GM12801 (cell line): ENCODE data around the gene SKAP1.

Source experiments
- CTCF ChIP-seq: IDR thresholded peaks from one replicate; pipeline ENCODE4 v1.5.1; 2011; ENCODE audit warnings: control low read depth; ENCODE audit not compliant: insufficient read length; ENCODE audit errors: extremely low read depth

The SKAP1 gene

GRCh38 chr17:48131216-48131824 is 298.7 kb downstream of the SKAP1 start:
- TF ChIP-seq CTCF = no peak

- no peak for TF ChIP-seq CTCF
Measured at GRCh38 chr17:48129981-48130380, 300.0 kb downstream of the SKAP1 start.

GRCh38 chr17:48128400-48128799 is 301.6 kb downstream of the SKAP1 start:
- no peak for TF ChIP-seq CTCF

- no peak for TF ChIP-seq CTCF
Measured at GRCh38 chr17:48127371-48128051, 302.5 kb downstream of the SKAP1 start.

- TF ChIP-seq CTCF = no peak
Measured at GRCh38 chr17:48126532-48126850, 303.5 kb downstream of the SKAP1 start.

- no peak for TF ChIP-seq CTCF
Measured at GRCh38 chr17:48125829-48126531, 304.0 kb downstream of the SKAP1 start.

- TF ChIP-seq CTCF = no peak
Measured at GRCh38 chr17:48123776-48124388, 306.1 kb downstream of the SKAP1 start.
